Osteoblast (primary cell): ENCODE measurements around the gene RYR3. TPM values are rescaled to one million over a fixed set of nuclear protein-coding genes. Genes with fewer than 3 reads are reported as not detected.

Experiments
- DNase-seq: peaks from one replicate; pipeline ENCODE4 v3.0.0; 2011; ENCODE audit warnings: low spot score, mixed read lengths; ENCODE audit not compliant: insufficient read length; ENCODE audit errors: missing footprints
- H2AFZ ChIP-seq: 2 replicates; pipeline ENCODE4 v1.6.0; 2011; ENCODE audit warnings: mild to moderate bottlenecking, low read length
- H3K27ac ChIP-seq: 2 replicates; pipeline ENCODE4 v1.5.1; 2011; ENCODE audit warnings: mild to moderate bottlenecking, low read depth, low read length, moderate library complexity
- H3K27me3 ChIP-seq: 2 replicates; pipeline ENCODE4 v1.6.0; 2012; ENCODE audit warnings: mild to moderate bottlenecking, control low read depth, inconsistent platforms, low read length, moderate library complexity; ENCODE audit not compliant: insufficient read depth
- H3K36me3 ChIP-seq: 2 replicates; pipeline ENCODE4 v1.5.1; 2011; ENCODE audit warnings: mild to moderate bottlenecking, low read length, control low read depth, moderate library complexity; ENCODE audit not compliant: insufficient read depth
- H3K4me1 ChIP-seq: 2 replicates; pipeline ENCODE4 v1.5.1; 2011; ENCODE audit warnings: mild to moderate bottlenecking, low read length, control low read depth, moderate library complexity; ENCODE audit not compliant: insufficient read depth
- H3K4me2 ChIP-seq: 2 replicates; pipeline ENCODE4 v1.6.0; 2011; ENCODE audit warnings: mild to moderate bottlenecking, low read length; ENCODE audit not compliant: insufficient read depth
- H3K4me3 ChIP-seq: fragments of 200-600 bp; sonication (generic); 3 replicates; pipeline ENCODE4 v1.5.1; 2012; ENCODE audit warnings: mild to moderate bottlenecking, low read length, inconsistent platforms; ENCODE audit not compliant: insufficient read depth
- H3K79me2 ChIP-seq: 2 replicates; pipeline ENCODE4 v1.6.0; 2012; ENCODE audit warnings: mild to moderate bottlenecking, low read length, control low read depth, inconsistent platforms; ENCODE audit not compliant: insufficient read depth
- H3K9me3 ChIP-seq: 2 replicates; pipeline ENCODE4 v1.5.1; 2011; ENCODE audit warnings: low read depth, low read length, control low read depth
- H4K20me1 ChIP-seq: 2 replicates; pipeline ENCODE4 v1.6.0; 2012; ENCODE audit warnings: mild to moderate bottlenecking, low read length, control low read depth; ENCODE audit not compliant: insufficient read depth
- total RNA-seq: library from RNA; depleted of rRNA; stranded (reverse); fragments of >200 nt; gene quantifications from 2 replicates; pipeline ENCODE4 v1.2.3, GENCODE V29; 2012
- TF ChIP-seq, protein P1 (sequence below): IDR thresholded peaks from 2 replicates; pipeline ENCODE4 v1.5.1; 2011; ENCODE audit warnings: mild to moderate bottlenecking, low read depth, low read length, moderate library complexity; ENCODE audit errors: extremely low read depth

Gene RYR3
- total RNA-seq, 1 donor = not detected

GRCh38 chr15:33644304-33644703 lies 333.5 kb downstream of the RYR3 start:
- no peaks in the 10 kb centered on the region for H3K27me3 ChIP-seq
- no peak overlapping the region for H2AFZ ChIP-seq
- no peak overlapping the region for H3K4me3 ChIP-seq
- no peak for DNase-seq
- no peaks in the 10 kb centered on the region for H3K36me3 ChIP-seq
- H4K20me1 ChIP-seq = no peaks in the 10 kb centered on the region
- no peaks in the 10 kb centered on the region for H3K9me3 ChIP-seq
- no peak overlapping the region for H3K4me2 ChIP-seq
- no peaks in the 10 kb centered on the region for H3K4me1 ChIP-seq
- H3K79me2 ChIP-seq = no peaks in the 10 kb centered on the region
- TF ChIP-seq, protein P1, sequence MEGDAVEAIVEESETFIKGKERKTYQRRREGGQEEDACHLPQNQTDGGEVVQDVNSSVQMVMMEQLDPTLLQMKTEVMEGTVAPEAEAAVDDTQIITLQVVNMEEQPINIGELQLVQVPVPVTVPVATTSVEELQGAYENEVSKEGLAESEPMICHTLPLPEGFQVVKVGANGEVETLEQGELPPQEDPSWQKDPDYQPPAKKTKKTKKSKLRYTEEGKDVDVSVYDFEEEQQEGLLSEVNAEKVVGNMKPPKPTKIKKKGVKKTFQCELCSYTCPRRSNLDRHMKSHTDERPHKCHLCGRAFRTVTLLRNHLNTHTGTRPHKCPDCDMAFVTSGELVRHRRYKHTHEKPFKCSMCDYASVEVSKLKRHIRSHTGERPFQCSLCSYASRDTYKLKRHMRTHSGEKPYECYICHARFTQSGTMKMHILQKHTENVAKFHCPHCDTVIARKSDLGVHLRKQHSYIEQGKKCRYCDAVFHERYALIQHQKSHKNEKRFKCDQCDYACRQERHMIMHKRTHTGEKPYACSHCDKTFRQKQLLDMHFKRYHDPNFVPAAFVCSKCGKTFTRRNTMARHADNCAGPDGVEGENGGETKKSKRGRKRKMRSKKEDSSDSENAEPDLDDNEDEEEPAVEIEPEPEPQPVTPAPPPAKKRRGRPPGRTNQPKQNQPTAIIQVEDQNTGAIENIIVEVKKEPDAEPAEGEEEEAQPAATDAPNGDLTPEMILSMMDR = no peak
- no peak overlapping the region for H3K27ac ChIP-seq

DNA sequence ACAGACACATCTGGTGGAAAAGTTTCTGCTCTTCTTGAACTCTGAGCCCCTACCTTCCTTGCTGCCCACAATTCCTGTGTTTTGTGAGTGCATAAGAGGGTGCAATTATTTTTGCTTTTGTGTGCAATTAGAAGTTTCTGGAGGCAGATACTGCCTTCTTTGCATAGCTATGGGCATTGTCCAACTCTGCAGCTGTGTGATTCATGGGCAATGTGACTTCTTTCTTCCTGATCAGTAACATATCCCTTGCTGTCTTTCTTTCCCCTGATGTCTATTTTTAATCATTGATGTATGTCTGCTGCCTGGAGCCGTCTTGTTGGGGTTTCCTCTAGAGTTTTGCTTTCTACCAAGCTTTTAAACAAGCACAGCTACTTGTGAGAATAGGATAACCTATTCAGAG lies 336.0 kb downstream of the RYR3 start:
- H3K4me3 ChIP-seq = no peak overlapping the region
- H3K4me2 ChIP-seq = no peak overlapping the region
- H3K9me3 ChIP-seq = no peaks in the 10 kb centered on the region
- no peaks in the 10 kb centered on the region for H3K27me3 ChIP-seq
- no peak overlapping the region for H3K27ac ChIP-seq
- no peaks in the 10 kb centered on the region for H3K4me1 ChIP-seq
- TF ChIP-seq, protein P1 = no peak
- no peaks in the 10 kb centered on the region for H3K79me2 ChIP-seq
- no peaks in the 10 kb centered on the region for H4K20me1 ChIP-seq
- no peak for DNase-seq
- H2AFZ ChIP-seq = no peak overlapping the region
- H3K36me3 ChIP-seq = no peaks in the 10 kb centered on the region

GRCh38 chr15:33649217-33649933 lies 338.6 kb downstream of the RYR3 start:
- Histone ChIP-seq H3K9me3 (no peaks in the 10 kb centered on the region), H4K20me1 (no peaks in the 10 kb centered on the region), H3K79me2 (no peaks in the 10 kb centered on the region), H3K36me3 (no peaks in the 10 kb centered on the region), H3K27me3 (no peaks in the 10 kb centered on the region), H3K4me1 (no peaks in the 10 kb centered on the region), H2AFZ (no peak overlapping the region), H3K4me2 (no peak overlapping the region), H3K4me3 (no peak overlapping the region), H3K27ac (no peak overlapping the region)
- TF ChIP-seq, protein P1 = no peak
- DNase-seq = no peak

DNA sequence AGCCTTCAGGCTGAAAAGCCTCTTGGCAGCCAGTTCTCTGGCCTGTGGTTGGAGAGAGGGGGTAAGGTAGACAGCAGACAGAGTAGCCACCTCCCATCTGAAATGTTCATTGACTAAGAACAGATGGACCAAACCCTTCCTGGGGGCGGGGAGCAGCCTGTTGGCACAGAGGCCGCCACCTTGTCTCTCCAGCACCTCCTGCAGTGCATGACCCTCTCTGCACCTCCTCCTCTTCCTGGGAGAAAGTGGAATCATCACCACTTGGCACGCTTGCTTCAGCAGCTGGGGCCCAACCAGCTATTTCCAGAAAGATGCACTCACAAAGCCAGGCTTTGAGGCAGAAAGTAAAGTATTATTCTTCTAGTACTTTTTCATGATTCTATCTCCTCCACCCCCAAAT lies 344.1 kb downstream of the RYR3 start:
- no peaks in the 10 kb centered on the region for H4K20me1 ChIP-seq
- no peaks in the 10 kb centered on the region for H3K36me3 ChIP-seq
- TF ChIP-seq, protein P1 = no peak
- DNase-seq = no peak
- no peaks in the 10 kb centered on the region for H3K79me2 ChIP-seq
- no peak overlapping the region for H3K4me3 ChIP-seq
- H3K27ac ChIP-seq = no peak overlapping the region
- H3K27me3 ChIP-seq = no peaks in the 10 kb centered on the region
- no peaks in the 10 kb centered on the region for H3K4me1 ChIP-seq
- H3K9me3 ChIP-seq = no peaks in the 10 kb centered on the region
- H2AFZ ChIP-seq = no peak overlapping the region
- no peak overlapping the region for H3K4me2 ChIP-seq
